NOMO-1 treated with DMSO at 0.1 percent for 48 hours (cell line): ENCODE data around the gene LRRC1.
A peak's percentile ranks its signal among the peaks of the same experiment; 100 is the strongest.

ENCODE experiments used
- DNase-seq: peaks from one replicate; lab custom pipeline; 2025; ENCODE audit not compliant: unreplicated experiment; lab: John Stamatoyannopoulos, UW

The LRRC1 gene

DNA sequence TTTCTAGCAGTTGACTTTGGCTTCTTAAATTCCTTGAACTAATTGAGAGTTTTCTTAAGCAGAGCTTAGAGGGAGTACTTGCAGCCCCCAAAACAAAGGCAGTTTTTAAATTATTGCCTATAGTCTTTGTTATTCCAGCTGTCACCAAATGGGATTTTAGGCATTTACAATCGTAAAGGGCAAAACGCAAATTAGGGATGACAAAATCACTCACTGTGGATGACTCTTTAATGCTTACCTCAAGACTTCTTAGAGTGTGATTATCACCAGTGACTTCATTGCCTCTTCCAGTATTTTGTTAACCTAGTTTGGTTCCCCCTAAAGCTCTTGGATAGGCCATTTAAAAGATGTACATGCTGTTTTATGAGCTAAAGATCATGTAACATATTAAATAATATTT is 126.8 kb downstream of the LRRC1 start:
- no peak for DNase-seq

DNA sequence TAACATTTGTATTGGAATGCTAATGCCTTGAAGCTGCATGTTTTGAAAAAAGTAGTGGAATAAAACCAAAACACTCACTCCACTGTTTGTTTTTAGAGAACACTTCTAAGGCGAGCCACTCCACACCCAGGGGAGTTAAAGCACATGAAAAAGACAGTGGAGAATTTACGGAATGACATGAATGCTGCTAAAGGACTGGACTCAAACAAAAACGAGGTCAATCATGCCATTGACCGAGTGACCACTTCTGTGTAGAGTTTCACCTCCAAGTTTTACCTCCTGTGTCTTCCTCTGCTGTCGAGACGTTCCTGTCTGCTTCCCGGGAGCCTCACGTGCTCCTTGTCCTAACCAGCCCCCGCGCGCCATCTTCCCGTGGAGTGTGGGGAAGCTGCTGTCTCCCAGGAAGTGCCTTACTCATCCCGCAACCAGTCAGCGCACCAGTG is 127.8 kb downstream of the LRRC1 start:
- no peak for DNase-seq

DNA sequence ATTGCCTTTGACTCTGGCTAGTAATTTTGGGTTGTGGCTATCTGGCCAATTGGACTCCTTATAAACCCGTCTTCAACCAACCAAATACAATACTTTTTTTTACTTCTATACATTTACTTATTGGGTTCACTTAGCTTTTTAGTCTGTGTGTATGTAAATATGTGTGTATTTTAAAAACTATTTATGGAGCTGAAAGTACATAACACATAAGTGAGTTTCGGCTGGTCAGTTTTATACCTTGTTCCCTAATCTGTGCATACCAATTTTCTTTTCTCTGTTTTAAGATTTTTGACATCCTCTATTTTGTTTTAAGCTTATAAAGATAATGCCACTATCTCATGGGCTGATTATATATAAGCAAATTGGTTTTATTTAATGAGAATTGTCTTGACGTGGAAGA is 129.5 kb downstream of the LRRC1 start:
- no peak for DNase-seq

DNA sequence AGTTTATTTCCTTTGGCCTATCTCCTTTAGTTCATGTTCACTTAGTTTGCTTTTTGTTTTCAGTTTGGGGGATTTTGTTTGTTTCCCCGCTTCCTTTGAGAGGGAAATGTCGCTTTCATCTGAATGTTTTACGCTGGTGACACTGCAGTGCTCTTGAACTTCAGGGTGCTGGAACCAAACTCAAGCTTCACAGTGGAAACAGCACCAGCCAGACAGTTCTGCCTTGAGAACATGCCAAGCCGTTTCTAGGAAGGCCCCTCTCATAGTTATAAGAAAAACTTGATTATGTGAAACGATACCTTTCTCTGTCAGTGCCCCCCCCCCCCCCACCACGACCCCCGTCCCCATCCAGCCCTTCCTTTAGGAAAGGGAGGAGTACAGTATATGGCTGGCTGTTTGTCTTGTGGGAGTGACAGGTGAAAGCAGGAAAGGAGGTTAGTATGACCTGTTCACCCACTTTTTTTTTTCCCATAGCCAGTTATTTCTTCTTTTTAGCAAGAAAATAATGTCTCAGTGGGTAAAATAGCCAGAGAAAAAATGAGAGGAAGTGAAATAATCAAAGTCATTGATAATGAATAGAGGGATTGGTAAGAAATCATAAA is 130.1 kb downstream of the LRRC1 start:
- DNase-seq: no peak

DNA sequence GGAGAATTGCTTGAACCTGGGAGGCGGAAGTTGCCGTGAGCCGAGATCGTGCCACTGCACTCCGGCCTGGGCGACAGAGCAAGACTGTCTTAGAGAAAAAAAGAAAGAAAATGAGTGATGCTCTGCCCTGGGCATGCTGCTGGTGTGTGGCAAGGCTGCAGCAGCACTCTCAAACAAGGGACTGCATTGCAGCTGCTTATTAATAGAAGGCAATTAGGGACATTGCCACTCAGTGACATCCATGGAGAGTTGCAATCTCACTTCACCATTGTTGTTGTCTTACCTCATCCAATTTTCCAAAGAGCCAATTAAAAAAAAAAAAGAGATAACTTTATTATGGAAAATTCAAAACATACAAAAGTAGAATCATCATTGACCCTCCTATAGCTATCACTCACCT is 131.1 kb downstream of the LRRC1 start:
- DNase-seq: no peak

DNA sequence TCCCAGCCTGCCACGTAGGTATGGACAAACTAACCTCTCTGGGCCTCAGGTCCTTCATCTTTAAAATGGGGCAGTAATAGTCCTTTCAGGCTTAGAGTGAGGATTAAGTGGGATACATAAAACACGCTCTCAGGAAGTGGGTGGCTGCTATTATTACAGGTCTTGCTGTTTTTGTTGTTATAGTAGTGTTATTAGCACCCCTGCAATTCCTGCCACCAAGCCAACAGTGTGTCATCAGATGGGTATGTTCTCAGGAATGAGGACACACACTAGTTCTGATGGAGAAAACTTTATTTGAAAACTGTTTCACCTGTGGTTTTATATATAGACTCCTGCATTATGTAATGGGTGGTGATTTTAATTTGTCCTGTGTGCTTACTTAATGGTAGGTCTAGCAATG is 131.7 kb downstream of the LRRC1 start:
- no peak for DNase-seq

DNA sequence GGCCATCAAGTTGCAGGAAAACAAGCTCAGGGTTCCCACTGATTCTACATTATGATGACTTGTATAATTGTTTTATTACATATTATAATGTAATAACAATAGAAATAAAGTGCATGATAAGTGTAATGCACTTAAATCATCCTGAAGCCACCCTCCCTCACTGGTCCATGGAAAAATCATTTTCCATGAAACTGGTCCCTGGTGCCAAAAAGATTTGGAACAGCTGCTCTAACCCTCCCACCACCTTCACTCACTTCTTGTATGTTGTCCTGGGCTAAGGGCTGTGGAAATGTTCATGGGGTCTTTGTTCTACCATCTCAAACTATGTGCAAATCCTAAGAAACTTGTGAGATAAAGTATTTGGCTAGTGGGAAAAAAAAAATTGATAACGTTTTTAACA is 133.8 kb downstream of the LRRC1 start:
- DNase-seq: no peak

DNA sequence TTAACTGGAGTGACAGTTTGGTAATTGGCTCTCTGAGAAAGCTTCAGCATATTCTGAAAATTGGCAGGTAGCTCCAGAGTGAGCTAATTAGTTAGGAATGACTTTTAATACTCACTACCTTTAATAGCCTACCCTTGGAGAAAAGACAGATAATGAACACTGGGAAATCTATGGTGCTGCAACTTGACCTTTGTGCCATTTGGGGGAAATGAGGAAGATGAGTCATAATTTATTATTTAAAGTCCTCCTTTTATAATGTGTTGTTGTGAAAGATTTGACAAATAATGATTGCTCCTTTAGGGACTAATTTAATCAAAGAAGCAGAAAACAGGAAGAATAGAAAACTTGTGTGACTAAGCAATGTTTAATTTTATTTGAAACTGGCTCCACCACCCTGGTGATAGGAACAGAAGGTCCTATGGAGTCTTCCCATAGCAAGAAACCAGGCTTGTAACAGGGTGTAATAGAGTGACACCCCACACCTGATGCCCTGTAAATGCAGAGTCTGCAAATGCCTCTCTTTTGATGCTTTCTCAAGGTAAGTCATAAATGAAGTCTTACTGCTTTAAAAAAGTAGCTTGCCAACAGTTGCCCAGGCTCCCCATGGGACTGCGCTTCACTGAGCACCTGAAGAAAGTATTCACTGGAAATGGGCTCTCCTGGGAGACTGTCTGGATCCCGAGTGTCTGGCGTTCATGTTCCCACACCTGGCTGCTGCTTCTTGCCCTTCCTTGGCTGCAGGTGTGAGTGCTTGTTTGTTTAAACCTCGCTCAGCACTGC is 134.4 kb downstream of the LRRC1 start:
- DNase-seq: peak; percentile 37

DNA sequence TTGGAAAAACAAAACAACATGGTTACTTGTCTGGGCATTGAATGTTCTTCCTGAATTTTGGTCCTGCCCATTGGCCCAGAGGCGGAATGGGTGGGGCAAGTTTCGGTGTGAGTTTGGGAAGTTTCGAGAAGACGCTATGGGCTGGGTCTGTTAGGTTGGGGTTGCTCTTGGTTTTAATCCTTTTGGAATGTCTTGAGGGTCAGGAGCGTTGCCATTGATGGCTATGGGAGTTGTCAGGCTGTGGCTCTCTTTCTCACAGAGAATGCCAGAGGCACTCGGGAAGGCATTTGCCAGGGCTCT is 135.0 kb downstream of the LRRC1 start:
- DNase-seq: no peak

DNA sequence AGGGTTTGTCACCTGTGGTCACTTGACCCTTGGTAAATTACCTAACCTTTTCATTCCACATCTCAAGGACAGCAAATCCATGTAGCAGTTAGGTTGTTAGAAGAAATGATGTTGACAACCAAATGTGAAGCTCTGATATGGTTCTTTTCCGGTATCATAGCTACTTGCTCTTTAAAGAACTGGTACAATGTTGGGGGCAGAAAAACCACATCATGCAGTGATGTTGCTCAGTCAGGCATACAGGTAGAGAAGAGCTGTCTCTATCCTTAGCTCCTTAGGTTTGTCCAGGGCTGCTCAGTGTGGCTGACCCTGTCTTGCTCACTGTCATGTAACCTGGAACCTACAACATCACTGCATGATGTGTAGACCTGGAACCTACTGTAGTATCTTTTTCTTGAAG is 135.5 kb downstream of the LRRC1 start:
- no peak for DNase-seq

DNA sequence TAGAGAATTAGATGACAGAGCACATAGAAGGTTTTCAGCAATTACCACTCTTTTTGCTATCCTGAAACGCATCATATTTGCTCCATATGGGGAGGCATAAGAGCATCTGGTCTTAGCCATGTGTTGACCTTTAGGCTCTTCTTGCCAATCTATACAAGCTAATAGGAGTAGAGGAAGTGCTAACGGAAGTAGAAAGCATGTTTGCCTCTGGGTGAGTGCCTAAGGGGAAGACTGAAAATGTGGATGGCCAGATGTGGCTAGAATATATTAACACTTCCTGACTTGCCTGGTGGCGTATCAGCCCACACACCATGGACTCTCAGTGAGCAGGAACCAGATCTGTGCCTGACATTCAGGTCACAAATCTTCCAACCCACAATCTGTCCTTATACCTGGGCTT is 136.3 kb downstream of the LRRC1 start:
- no peak for DNase-seq

DNA sequence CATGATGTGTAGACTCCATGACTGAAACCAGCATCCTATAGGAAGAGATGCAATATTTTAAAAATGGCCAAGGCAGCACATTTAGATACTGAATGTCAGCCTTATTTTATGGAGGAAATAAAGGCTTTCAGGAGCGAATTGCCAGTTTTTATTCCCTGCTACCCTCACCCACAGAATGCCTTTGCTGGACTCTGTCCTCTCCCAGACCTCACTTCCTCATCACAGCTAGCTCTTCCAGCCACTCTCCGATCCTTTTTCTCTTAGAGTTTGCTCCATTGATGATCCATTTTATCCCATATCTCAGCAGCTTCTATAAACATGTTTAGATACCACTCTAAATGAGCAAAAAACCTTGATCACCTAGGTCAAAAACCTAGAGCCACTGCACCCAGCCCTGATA is 137.7 kb downstream of the LRRC1 start:
- DNase-seq: no peak

DNA sequence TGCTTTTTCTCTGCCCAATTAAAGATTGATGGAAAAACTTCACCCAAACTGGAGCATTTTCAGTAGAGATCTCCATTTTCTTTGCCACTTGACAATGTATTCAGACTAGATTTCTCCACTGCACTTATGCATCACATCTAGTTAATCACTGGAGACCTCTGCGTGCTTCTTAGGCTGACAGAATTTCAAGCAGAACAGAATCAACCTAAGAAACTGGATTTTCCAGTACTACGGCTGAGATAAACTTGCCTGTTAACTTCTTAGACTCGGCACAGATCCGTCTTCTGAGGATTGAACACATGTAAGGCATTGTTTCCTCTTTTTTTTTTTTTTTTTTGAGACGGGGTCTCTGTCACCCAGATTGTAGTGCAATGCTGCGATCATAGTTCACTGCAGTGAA is 139.2 kb downstream of the LRRC1 start:
- DNase-seq: no peak

DNA sequence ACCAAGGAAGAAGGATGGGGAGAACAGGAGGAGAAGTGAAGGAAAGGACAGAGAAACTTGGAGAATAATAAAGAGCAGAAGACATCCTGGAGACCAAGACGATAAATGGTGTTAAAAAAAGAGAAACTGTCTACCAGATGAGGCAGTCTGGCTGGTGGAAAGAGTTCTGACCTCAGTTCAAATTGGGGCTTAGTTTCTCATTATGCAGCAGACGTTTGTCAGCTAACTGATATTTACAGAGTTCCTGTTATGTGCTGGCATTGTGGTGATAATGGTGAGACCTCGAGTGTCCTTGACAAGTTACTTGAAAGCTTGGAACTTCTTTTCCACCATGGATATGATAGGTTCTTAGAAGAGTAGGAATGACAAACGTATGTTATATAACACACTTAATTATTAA is 142.7 kb downstream of the LRRC1 start:
- DNase-seq: no peak

DNA sequence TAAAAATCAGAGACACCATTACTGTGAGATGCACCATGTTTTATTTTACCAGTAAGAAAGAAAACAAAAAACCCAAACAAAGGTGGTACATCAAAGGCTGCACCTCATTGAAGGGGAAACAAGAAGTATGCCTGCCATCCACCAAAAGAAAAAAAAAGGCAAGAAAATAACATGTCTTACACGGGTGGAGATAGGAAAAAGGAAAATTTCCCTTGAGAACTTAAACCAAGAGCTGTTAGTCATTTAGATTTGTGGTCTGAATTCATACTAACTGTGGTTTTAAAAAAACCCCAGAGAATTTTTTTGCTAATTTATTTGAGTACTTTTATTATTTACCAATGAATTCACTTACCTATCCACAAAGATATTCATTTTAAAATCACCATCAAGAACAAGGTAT is 144.0 kb downstream of the LRRC1 start:
- no peak for DNase-seq

DNA sequence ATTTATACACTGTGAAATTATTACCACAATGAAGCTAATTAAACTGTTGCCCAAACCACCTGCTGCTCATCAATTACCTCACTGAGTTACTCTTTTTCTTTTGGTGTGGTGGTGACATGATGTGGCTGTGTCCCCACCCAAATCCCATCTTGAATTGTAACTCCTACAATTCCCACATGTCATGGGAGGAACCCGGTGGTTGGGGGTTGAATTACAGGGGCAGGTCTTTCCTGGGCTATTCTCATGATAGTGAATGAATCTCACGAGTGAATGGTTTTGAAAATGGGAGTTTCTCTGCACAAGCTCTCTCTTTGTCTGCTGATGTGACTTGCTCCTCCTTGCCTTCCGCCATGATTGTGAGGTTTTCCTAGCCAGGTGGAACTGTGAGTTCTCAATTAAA is 145.0 kb downstream of the LRRC1 start:
- no peak for DNase-seq

DNA sequence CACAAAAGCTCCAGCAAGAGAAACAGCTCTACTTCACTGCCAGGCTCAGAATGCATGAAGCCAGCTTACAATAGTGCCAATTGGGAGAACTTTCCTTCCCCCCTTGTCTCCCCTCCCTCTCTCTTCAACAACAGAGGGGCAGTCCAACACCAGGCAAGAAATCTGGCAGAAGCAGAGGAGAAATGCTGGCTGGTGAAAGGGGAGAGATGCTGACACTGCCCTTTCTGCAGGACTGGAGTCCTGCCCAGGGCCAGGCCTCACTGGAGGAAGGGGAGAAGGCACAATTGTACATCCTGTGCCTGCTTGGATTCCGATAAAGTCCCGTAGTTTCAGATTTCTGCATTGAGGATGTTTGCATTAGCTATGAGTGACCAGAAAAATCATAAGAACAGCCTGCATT is 148.6 kb downstream of the LRRC1 start:
- no peak for DNase-seq

DNA sequence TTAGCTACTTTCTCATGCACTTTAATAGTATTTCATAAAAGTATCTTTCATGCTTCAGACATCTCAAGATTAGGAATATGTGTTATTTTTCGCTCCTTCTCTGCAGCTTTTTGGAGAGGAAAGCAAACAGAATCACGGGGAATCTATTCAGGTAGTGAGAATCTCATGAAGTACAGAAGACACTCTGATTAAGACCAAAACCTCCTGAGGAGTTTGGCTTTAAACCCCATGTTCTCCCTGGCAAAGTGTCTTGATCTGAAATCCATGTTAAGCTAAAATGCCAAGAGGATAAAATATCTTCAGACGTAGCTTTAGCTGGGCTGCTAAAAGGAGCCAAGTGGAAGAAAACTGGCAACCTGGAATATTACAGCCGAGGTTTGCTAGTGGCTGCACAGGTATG is 149.3 kb downstream of the LRRC1 start:
- DNase-seq: no peak

DNA sequence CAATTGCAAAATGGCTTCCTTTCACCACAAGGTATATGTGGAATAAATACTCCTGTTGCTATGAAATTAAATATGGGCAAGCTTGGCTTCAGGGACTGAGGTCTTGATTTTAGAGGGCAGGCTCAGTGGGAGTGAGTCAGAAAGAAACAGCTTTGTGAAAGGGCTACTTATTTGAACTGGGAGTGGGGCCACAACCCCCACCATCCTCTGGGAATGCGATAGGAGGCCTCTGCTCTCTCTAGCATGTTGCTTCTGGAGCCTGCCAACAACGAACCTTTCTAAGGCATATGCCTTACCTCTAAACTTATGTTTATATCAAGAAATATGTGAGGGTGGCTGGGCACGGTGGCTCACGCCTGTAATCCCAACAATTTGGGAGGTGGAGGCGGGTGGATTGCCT is 149.7 kb downstream of the LRRC1 start:
- DNase-seq: no peak

DNA sequence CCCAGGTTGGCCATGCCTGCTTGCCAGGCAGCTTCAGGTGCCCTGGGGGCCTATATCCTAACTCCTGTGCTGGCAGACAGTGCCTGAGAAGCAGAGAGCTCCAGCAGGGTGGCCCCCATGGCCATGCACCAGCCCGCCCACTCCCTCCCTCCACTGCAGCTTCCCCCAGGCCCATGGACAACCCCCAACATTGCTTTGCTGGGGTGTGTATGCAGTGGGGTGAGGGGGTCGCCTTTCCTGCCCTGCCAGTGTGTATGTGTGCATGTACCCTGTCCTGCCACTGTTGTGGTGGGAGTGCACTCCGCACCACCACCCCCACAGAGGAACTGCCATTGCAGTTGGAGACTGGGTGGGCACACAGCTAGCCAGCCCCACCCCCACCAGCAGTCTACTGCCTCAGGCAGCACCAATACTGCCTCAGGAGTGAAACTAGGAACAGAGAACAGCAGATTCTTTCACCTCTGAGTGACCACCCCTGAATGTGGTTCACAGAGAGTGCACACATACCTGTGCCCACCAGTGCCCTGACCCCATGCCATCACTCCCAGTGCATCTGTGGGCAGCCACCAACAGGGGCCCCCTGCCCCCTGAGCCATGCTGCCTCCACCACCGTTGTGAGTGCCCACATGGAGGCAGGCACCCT is 151.1 kb downstream of the LRRC1 start:
- no peak for DNase-seq

DNA sequence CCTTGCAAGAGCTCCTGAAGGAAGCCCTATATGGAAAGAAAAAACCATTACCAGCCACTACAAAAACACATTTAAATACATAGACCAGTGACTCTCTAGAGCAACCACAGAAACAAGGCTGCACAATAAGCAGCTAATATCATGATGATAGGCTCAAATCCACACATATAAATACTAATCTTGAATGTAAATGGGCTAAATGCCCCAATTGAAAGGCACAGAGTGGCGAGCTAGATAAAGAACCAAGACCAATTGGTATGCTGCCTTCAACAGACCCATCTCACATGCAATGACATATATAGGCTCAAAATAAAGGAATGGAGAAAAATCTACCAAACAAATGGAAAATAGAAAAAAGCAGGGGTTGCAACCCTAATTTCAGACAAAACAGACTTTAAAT is 153.0 kb downstream of the LRRC1 start:
- no peak for DNase-seq

DNA sequence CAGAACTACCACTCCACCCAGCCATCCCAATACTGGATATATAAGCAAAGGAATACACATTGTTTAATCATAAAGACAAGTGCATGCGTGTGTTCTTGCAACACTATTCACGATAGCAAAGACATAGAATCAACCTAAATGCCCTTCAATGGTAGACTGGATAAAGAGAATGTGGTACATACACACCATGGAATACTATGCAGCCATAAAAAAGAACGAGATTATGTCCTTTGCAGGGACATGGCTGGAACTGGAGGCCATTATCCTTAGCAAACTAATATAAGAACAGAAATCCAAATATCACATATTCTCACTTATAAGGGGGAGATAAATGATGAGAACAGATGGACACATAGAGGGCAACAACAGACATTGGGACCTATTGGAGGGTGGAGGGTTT is 156.6 kb downstream of the LRRC1 start:
- DNase-seq: no peak
